COLO829 (cell line): ENCODE measurements around the gene MYB.
"Not testable (repeated sequence)": the region's sequence is repeated elsewhere in the genome, so short reads cannot be mapped to it uniquely, and the experiment has no call there.

Experiments
- DNase-seq: peaks from one replicate; pipeline ENCODE4 v3.0.0; 2012; ENCODE audit warnings: low spot score

MYB gene

GRCh38 chr6:135222623-135223022 lies 41.5 kb downstream of the MYB start:
- DNase-seq = no peak

GRCh38 chr6:135224037-135224647 lies 43.0 kb downstream of the MYB start:
- DNase-seq = no peak

- DNase-seq = no peak
Measured at GRCh38 chr6:135225911-135226310, 44.8 kb downstream of the MYB start.

GRCh38 chr6:135226537-135226936 lies 45.4 kb downstream of the MYB start:
- no peak for DNase-seq

GRCh38 chr6:135227349-135227748 lies 46.2 kb downstream of the MYB start:
- no peak for DNase-seq

GRCh38 chr6:135227758-135228157 lies 46.6 kb downstream of the MYB start:
- DNase-seq = no peak

- no peak for DNase-seq
Measured at GRCh38 chr6:135228486-135228885, 47.4 kb downstream of the MYB start.

- DNase-seq = no peak
Measured at GRCh38 chr6:135229996-135230395, 48.9 kb downstream of the MYB start.

GRCh38 chr6:135230711-135231468 lies 49.8 kb downstream of the MYB start:
- DNase-seq = no peak

GRCh38 chr6:135231469-135231844 lies 50.3 kb downstream of the MYB start:
- no peak for DNase-seq

GRCh38 chr6:135233686-135234491 lies 52.8 kb downstream of the MYB start:
- DNase-seq = no peak

- DNase-seq = no peak
Measured at GRCh38 chr6:135234492-135234780, 53.3 kb downstream of the MYB start.

GRCh38 chr6:135235716-135236115 lies 54.6 kb downstream of the MYB start:
- no peak for DNase-seq

- DNase-seq = no peak
Measured at GRCh38 chr6:135236319-135236718, 55.2 kb downstream of the MYB start.

GRCh38 chr6:135236732-135237131 lies 55.6 kb downstream of the MYB start:
- no peak for DNase-seq

- no peak for DNase-seq
Measured at GRCh38 chr6:135240711-135241110, 59.6 kb downstream of the MYB start.

- DNase-seq = no peak
Measured at GRCh38 chr6:135243871-135244796, 63.0 kb downstream of the MYB start.

GRCh38 chr6:135244805-135245204 lies 63.7 kb downstream of the MYB start:
- DNase-seq = no peak

GRCh38 chr6:135246412-135247012 lies 65.4 kb downstream of the MYB start:
- not testable (repeated sequence) for DNase-seq

- no peak for DNase-seq
Measured at GRCh38 chr6:135250234-135250633, 69.1 kb downstream of the MYB start.

- no peak for DNase-seq
Measured at GRCh38 chr6:135250751-135251497, 69.8 kb downstream of the MYB start.
